ENCODE results near the gene CAPN3.

The CAPN3 gene

DNA sequence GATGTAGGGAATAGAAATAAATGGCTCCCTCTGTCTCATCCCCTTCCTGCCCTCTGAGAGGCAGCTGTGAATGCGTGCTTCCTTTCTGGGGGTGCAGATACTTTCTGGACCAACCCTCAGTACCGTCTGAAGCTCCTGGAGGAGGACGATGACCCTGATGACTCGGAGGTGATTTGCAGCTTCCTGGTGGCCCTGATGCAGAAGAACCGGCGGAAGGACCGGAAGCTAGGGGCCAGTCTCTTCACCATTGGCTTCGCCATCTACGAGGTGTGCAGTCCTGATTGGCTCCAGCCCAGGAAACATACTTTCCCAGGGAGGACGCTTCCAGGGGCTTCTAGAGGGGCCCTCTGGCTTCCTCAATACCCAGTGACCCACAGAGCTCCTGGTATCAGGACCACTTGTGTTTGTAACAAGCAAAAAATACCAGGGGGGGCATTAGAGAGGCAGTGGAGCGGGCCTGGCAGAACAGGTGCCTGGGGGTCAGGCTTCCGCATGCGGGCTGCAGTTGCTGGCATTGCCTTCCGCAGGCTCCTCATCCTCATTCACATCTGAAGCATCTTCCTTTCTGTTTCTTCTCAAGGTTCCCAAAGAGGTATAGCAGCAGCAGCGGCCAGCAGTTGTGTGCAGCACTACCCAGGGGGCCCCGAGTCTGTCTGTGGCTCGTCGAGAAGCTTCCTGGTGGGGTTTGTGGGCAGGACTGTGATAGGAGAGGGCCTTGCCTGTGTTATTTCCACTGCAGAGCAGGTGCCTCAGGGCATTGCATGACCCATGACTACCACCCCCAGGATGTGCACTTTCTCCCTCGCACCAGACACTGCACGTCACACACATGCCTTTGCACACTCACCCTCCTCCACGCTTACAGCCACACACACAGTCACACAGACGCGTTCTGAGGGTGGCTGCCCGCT lies 42.5 kb downstream of the CAPN3 start:
- DNase-seq, result peak; percentile 12 to 13

DNA sequence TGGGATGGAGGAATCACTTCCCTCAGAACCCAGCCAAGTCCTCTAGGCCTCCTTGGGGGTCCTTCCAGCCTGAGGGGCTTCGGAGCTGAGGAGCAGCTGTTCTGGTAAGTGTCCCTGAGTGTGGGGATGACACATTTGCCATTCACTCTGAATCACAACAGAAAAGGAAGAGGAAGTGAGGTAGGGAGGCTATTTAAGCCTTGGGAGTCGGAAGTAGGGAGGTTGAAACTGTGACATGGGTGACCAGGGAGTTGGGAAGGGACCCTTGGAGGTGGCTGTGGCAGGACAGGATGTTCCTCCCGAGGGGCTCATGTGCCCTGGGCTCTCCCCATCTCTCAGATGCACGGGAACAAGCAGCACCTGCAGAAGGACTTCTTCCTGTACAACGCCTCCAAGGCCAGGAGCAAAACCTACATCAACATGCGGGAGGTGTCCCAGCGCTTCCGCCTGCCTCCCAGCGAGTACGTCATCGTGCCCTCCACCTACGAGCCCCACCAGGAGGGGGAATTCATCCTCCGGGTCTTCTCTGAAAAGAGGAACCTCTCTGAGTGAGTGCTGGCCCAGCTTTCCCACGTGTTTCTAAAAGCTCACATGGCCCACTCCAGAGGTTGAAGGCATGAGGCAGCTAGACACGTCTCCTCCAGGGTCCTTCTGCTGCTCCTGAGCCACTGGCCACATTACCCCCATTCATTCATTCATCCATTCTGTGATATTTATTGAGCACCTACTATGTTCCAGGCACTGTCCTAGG lies 43.3 kb downstream of the CAPN3 start:
- no peak for DNase-seq

GRCh38 chr15:42403389-42403788 lies 44.1 kb downstream of the CAPN3 start:
- DNase-seq, result no peak

DNA sequence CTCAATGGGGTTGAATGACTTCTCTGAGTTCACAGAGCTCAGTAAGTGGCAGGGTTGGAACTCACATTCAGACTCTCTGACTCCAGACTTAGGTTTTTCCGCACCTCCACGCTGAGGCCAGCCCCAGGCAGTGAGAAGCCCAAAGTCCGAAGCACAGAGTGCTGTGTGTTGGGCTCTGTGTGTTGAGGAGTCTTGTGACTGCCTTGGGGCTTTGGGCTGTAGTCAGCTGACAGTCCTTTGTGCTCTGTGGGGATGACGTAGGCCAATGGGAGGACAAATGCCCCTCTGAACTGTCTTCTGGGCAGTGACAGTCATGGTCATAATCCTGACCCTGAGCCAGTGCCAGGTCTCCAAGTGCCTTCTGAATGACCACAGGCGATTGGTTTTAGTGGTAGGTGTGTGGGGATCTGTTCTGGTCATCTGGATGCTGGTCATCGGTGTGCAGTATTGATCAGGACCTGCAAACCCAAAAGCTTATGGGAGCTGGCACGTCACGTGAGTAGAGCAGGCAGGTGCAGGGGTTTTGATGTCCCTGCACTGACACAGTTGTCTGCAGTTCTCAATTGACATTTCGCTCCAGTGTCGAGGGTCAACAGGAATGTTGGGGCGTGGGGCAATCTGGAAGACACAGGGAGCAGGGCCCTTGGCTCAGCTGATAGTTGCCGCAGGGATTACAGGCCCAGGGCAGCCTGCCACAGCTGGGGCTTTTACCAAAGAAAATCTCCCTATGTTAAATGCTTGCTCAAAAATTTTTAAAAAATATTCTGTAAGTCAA lies 45.3 kb downstream of the CAPN3 start:
- no peak for DNase-seq

DNA sequence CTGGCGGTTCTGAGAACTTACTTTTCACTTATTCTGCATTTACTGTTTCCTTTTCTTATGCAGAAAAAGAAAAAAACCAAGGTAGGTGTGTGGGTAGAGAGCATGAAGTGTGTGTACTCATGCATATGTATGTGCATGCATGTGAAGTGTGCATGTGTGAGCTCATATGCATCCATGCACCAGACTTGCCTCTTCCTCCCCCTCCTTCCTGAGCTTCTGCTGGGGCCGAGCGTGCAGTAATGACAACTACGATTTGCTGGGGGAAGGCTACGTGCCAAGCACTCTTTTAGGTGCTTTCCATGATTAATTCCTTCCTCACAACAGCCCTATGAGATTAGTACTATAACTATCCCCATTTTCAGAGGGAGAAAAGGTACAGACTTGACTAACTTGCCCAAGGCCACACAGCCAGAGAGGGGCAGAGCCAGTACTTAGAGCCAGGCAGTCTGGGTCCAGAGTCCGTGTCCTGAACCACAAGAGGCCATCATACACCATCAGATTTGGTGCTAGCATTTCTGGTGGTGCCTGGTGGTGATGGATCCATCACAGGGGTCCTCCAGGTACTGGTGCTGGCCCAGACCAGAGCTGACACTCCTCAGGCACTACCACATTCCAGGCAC lies 46.7 kb downstream of the CAPN3 start:
- no peak for DNase-seq

- DNase-seq, result no peak
Observed at GRCh38 chr15:42408178-42408577, 48.9 kb downstream of the CAPN3 start.

GRCh38 chr15:42409011-42409410 lies 49.7 kb downstream of the CAPN3 start:
- DNase-seq, result no peak

- DNase-seq, result no peak
Observed at GRCh38 chr15:42411884-42412283, 52.6 kb downstream of the CAPN3 start.

GRCh38 chr15:42413920-42414319 lies 54.6 kb downstream of the CAPN3 start:
- DNase-seq, result no peak

- DNase-seq, result no peak
Observed at GRCh38 chr15:42419369-42419768, 60.1 kb downstream of the CAPN3 start.

DNA sequence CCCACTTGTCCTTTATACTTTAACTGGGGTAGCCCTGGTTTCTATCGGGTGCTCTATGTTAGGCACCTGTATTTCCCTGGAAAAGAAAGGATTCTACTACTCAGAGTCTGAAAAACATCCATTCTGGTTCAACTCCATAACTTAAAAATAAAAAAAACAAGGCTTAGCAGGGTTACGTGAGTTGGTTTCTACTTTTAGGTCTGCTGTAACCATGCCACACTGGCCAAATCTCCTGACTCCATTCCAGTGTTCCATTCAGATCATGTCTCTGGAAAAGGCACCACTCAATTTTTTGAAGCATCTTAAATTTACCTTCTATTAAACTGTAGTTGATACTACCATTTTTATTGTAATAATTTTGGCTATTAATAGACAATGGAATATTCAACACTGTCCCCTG lies 62.1 kb downstream of the CAPN3 start:
- no peak for DNase-seq

DNA sequence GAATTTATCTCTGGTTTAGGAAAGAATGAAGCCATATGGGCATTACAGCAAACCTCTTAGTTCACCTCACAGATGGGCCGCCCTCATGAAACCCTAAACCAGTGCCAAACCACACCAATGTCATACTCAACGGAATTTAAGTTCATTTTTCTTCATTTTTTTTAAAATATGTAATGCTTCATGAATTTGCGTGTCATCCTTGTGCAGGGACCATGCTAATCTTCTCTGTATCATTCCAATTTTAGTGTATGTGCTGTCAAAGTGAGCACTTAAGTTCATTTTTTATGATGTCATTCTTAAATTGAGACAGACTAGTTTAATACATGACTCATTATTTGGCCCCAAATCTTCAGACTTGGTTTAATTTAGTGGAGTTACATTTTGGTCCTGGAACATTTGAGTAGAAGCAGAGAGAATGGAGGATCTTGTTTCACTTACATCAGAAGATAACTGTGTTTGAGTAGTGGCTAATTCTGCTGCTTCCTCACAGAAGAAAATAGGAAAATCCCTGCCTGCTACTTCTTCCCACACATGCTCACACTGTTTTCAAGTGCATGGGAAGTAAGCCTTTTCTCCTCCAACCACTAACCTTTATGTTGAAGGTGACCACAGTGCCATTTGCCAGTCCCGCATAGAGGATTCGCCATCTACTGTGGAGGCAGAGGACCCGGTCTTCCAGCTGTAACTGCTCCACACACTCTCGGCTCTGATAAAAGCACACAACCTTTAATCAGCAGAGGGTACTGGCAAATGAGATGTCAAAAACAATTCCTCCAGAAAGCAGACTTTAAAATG lies 68.3 kb downstream of the CAPN3 start:
- DNase-seq, result no peak

- DNase-seq, result no peak
Observed at GRCh38 chr15:42444415-42445063, 85.2 kb downstream of the CAPN3 start.

DNA sequence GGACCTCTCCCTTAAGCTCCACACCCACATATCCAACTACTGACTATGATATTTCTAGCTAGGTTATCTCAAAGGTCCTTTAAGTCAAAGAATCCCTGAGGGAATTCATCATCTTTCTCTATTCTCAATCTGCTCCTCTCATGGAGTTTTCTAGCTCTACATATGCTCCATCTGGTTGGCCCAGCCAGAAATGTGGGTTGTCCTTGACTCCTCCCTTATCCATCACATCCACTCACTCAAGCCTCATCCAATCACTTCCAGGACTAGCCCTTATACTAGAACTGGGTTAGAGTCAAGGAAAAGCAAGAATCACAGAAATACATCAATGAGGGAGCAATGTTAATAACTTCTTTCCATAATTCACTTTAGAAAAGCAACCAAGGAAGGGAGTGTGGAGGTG lies 86.2 kb downstream of the CAPN3 start:
- no peak for DNase-seq

- no peak for DNase-seq
Observed at GRCh38 chr15:42447599-42447998, 88.3 kb downstream of the CAPN3 start.

DNA sequence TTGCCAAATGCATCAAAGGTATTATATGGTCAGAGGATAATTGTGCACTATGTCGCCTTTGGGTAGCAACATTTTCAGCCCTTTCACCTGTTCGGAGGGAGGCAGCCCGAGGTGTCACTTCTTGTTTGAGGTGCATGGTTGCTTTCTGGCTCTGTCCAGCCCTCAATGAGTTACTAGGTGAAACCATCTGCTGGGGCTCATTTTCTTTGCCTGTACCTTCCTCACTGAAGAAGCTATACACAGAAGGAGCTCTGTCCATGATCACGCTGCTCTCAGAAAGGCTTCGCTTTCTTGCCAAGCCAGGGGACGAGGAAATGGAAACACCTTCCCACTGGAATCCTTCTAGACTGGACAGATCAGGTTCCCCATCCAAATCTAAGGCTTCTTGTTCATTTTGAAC lies 89.0 kb downstream of the CAPN3 start:
- DNase-seq, result no peak

DNA sequence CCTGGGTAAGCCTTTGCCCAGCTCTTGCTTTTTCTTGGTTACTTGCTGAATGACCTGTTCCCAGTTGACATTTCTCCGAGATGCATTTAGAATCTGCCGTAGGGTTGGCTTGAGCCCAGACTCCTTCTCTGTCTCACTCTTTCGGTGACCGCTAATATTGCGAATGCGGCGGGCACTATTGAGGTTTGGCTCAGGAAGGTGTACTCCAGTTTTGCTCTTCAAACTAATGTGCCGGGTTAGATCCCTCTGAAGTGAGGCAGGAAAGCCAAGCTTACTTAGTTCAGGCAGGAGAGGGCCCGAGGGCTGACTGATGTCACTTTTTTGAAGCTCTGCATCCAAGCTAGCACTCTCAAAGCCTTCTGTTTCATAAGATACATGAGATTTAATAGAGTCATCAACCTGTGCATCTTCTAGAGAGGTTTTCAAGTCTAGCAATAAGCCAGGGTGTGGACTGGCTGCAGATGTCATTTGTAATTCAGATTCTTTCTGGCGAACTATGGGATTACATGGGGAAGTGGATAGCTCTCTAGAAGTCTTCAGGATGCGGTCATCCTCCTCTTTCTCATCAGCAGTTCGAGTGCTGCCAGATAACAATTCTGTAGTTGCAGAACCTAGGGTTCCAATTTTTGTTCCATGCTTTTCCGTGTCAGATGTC lies 90.6 kb downstream of the CAPN3 start:
- DNase-seq, result no peak

GRCh38 chr15:42450425-42450790 lies 91.1 kb downstream of the CAPN3 start:
- no peak for DNase-seq

GRCh38 chr15:42453826-42454225 lies 94.5 kb downstream of the CAPN3 start:
- DNase-seq, result no peak

DNA sequence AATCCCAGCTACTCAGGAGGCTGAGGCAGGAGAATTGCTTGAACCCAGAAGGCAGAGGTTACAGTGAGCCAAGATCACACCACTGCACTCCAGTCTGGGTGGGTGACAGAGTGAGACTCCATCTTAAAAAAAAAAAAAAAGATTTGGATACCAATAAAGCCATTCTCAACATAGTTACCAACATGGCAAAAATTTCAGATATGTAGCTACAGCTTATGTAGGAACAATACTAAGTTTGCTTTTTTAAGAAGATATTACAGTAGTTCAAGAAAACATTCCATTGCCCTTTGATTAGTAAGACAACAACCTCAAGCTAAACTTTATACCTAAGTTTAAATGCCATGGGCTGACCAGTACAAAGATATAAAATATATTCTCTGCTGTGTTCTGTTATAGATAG lies 97.2 kb downstream of the CAPN3 start:
- DNase-seq, result no peak

DNA sequence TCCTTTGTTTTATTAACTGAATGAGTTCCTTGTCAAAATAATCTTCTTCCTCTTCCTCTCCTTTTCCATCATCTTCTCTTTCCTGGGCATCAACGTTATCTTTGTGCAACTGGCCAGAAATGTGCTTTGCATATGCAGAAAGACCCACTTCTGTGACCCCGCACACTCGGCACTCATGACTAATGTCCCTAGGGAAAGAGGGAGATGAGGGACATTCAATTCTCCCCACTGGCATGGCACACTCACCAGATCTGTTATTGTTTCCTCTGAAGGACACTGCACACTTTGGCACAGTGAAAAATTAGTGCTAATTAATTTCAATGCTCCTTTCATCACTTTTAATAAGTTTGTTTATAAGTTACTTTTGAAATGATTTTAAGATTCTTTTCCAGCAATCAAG lies 97.7 kb downstream of the CAPN3 start:
- no peak for DNase-seq
